ENCODE measurements around the gene KRT84. TPM values are rescaled to one million over a fixed set of nuclear protein-coding genes. Genes with fewer than 3 reads are reported as not detected.

KRT84 gene
- total RNA-seq, 1 donor: not detected

DNA sequence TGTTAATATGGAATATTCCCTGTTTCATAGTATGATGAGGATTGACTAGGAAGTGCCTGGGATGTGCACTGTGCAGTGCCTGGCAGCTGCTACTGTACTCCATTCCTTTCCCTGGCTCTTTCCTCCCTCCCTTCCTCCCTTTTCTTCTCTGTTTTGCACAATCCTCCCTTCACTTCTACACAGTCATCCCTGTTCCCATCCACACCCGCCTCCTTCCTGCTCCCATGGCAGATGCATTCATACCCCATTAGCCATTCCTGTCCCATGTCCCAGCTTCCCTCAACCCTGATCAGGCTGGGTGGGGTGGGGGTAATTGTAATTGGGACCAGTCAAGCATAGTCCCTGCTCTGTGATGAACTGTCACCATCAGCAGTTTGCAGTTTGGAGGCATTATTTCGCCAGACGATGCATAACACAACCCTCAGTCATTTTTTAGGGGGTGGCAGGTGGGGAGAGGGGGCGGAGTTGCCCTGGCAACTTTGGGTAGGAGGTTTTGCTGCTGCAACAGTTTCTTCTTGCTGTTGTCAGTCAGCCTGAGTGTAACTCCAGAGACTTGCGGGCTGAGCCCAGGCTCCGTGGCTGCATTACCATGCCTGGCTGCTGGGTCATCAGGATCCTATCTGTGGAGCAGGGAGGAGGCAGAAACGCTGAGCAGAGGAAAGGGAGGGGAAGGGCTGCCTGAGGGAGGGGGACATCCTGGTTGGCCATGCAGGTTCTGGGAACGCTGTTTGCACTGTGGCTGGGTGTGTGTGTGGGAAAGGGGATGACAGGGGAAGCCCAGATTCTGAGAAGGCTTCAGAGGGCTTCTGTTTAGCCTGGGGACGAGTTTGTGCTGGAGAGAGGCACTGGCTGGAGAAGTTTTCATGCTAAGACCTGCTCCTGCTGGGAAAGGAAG lies 4.1 kb upstream of the KRT84 start:
- DNase-seq (ENCODE audit: low read depth in 2 of 3, low spot score in 2 of 3): no peak

DNA sequence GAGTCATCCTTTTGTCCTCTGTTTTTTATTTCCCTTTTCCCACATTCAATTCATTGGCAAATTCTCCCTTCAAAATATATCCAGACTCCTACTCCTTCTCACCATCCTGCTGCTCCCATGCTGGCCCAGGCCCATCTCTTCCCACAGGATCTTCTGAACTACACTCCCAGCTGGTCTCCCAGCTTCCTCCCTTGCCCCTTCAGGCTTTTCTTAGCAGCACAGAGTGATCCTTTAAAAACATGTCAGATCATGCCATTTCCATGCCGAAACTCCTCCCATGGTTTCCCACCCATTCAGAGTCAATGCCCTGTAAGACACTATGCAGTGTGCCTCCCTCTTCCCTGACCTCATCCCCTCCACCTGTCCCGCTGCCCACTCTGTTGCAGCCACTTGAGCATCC lies 2.4 kb upstream of the KRT84 start:
- no peak for DNase-seq (ENCODE audit: low read depth in 2 of 3, low spot score in 2 of 3)

DNA sequence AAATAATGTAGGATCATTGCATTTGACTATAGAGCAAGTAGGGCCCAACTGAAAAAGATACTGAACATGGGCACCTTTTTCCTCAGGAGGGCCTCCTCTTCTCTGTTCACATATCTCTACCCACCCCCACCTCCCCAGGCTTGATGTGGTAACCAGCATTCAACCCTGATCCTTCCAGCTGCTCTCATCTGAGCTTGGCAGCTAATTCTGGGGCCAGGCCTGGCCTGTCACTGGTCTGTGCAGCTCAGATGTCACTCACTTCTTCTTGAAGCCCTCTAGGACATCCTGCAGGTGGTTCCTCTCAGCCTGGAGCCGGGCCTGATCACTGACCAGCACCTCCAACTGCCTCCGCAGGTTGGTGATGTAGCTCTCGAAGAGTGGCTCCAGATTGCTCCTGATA lies 2.1 kb downstream of the KRT84 start:
- no peak for DNase-seq (ENCODE audit: low read depth in 2 of 3, low spot score in 2 of 3)

DNA sequence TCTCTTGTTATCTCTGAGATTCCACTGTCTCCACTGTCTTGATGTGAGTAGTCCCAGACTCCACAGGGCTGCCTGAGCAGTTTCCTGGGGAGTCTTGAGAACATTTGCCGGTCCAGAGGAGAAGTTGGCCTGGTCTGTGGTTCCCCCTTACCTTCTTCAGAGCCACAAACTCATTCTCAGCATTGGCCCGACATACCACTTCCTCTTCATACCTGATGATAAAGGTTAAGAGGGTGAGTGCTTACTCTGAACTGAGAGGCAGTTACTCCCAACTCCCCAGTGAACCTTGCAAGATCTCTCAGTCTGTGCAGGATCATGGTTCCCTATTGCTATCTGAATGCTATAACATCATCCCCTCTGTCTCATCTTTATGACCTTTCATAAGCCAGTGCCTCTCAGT lies 2.6 kb downstream of the KRT84 start:
- DNase-seq (ENCODE audit: low read depth in 2 of 3, low spot score in 2 of 3): no peak

DNA sequence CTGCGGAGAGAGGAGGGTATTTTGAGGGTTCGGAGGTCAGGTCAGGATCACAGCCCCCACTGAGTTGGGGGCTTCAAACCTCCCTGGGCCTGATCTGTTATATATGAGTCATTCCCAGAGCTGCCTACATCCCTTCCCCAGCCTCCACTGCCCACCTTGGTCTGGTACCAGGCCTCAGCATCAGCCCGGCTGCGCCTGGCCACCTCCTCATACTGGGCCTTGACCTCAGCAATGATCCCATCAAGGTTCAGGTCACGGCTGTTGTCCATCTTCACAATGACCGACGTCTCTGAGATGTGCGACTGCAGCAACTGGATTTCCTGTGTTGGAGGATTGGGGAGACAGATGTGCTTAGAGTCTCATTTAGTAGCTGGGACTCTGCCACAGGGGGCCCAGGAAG lies 4.2 kb downstream of the KRT84 start:
- no peak for DNase-seq (ENCODE audit: low read depth in 2 of 3, low spot score in 2 of 3)

DNA sequence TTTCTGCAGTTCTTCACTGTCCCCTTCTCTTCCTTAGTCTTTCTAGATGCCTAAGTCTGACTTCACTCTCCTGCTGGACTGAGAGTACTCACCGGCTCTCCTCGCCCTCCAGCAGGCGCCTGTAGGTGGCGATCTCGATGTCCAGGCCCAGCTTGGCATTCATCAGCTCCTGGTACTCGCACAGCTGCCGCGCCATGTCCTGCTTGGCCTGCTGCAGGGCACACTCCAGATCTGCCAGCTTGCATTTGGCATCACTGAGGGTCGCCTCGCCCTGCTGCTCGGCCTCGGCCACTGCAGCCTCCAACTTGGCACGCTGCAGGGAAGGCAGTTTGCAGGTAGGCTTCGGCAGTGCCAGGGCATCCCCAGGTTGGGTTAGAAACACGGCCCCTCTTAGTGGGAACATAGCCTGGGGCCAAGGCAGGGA lies 5.2 kb downstream of the KRT84 start:
- DNase-seq (ENCODE audit: low read depth in 2 of 3, low spot score in 2 of 3): peak in 2 of 3 donors; percentile 16 to 43

DNA sequence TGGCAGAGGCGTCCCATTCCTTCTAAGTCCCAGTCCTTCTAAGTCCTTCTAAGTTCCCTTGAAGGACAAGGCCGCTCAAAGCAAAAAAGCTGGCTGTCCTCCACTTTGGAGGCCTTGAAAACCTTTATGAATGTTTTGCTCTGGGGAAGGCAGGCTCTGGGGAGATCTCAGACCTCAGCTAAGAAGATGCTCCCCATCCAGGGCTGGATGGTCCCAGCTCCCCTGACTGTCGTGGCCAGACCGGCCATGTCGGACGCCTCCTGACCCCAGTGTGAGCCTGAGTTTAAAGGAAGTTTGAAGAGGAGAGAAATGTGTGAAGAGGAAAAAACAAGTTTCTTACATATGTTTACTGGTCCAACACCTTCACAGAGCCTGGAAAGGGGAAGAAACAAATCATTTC lies 5.9 kb downstream of the KRT84 start:
- no peak for DNase-seq (ENCODE audit: low read depth in 2 of 3, low spot score in 2 of 3)

DNA sequence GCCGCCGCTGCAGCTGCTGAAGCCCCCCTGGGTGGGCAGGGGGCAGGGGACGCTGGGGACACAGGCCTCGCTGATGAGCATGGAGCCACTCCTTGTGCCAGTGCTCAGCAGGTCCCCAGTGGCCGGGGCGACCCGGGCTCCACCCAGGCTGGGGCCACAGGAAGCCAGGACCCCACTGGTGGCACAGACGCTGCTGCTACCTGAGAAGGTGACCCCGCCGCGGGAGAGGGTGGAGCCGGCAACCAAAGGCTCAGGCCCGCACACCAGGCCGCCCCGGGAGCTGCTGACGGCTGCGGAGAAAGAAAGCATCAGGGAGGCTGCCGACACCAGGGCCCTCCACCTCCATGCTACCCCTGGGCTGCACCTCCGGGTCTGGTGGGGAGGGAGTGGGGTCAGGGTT lies 7.4 kb downstream of the KRT84 start:
- no peak for DNase-seq (ENCODE audit: low read depth in 2 of 3, low spot score in 2 of 3)

DNA sequence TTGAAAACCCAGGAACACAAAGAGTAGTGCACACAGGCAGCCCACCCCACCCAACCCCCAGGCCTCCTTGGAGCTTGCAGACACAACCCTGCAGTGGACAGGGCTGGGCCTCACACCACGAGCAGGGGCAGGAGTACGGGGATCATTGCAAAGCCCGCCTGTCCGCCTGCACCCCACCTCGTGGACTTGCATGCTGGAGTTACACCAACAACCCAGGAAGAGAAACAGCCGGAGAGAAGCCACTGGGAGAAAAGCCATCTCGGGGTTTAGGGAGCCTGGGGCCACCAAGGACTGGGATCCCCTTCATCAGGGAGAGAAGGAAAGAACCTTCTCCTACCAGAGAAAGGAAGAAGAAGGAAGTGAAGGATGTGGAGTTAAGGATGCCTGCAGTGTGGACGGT lies 8.2 kb downstream of the KRT84 start:
- DNase-seq (ENCODE audit: low read depth in 2 of 3, low spot score in 2 of 3): no peak

DNA sequence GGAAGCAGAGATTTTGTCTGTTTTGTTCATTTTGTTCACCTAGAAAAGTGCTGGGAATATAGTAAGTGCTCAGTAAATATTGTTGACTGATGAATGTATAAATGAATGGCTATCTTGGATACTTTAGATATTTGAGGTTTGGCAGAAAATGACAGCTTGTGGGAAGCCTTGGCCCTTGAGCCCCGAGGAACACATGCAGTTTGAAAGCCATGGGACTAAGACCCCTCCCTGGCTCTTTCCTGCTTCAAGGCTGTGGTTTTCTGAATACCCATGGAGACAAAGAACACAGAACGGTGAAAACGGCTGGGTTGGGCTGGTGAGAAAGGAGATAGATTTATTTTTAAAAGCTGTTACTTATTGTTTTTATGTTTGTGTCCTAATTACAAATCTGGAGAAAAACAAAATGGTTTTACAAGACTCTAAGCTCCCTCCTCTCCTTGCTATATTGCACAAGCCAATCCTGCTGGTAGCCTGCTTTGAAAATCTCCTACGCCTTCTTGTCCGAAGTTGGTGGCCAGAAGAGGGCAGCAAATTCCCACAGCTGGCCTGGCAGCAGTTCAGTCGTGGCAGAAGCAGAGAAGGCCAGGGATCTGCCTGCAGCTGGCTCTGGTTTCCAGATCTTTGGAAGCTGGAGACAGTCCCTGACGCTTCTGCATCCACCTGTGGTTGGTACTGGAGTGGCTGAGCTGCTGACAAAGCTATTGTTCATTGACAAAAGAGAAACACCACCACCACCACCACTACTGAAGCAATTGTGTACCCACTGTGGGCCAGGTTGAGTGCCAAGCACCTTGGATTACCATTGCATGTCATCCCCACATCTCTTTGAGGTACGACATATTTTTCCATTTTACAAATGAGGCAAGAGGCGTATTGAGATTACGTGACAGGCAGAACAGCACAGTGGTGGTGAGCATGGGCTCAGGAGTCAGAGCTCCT lies 13.0 kb downstream of the KRT84 start:
- DNase-seq (ENCODE audit: low read depth in 2 of 3, low spot score in 2 of 3): peak in 2 of 3 donors; percentile 70 to 81

DNA sequence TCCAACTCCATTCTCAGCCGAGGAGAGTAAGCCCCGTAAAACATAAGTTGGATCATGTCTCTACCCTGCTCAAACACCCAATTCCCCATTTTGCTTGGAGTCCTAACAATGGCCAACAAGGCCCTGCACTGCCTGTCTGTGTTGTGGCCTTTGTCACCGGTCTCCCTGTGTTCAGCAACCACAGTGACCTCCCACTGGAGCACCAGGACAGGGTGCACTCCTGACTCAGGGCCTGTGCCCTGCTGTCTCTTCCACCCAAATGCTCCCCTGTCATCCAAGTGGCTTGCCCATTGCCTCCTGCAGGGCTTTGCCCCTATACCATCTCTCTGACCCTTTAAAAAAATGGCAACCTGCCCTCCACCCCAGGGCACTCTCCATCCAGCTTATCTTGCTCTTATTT lies 13.7 kb downstream of the KRT84 start:
- DNase-seq (ENCODE audit: low read depth in 2 of 3, low spot score in 2 of 3): no peak

DNA sequence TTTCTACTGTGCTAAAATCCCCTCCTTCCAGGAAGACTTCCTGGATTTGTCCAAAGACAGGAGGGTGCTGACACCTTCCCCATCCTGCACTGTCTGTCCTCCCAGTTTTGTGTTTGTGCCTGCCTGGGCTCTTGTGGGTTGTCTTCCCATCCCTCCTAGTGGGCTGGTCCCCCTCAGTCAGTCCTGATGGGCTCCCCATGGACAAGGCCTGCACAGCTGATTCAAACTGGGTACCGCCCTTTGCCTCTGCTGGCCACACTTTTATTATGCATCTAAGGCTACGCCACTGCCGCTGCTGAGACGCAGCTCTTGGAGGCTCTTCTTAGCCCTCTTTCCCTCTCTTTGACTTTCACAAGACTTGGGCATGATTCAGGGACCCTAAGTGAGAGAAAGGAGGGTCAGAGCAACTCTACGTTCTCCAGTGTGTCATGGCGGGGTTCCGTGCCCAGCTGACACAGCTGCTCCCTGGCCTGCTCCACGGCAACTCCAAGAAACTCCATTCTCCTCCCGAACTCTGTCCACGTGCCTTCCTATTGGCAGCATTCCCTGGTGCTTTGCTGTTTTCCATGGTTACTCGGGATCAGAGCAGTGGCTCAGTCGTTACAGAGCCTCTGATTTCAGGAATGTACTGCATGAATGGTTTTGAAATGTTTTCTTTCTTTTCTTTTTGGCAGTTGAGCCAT lies 14.4 kb downstream of the KRT84 start:
- DNase-seq (ENCODE audit: low read depth in 2 of 3, low spot score in 2 of 3): no peak

DNA sequence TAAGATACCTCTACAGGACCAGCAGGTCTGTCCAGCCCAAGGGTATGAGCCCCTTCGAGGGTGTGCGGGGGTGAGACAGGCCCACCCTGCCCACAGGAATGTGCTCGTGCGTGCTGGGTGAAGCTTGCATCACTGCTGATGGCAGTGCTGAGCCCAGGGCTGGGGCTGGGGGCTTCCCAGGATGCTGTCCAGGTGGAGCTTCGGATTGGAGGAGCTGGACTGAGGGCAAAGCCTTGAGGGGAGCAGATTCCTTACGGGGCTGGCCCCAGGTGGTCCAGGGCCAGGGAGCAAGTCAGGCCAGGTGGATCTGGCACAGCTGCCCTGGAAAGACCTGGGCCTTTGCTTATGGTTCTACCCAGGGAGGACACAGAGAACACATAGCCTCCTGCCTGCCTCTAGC lies 15.6 kb downstream of the KRT84 start:
- no peak for DNase-seq (ENCODE audit: low read depth in 2 of 3, low spot score in 2 of 3)

DNA sequence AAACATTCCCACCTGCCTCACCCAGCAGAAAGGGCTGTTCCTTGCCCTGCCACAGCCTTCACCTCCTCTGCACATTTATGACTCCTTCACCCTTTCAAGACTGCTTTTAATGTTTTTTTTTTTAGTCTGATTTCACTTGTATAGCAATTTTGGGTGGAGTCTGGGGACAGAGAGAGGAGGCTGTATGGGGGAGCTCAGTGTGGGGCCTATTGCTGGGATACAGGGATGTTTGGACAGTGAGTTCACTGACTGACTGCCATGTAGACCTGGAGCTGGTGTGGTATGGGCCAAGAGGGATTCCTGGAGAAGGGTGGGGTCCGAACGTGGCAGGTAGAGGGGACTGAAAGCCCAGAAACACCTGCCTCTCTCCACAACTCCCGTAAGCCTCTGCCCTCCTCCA lies 16.2 kb downstream of the KRT84 start:
- DNase-seq (ENCODE audit: low read depth in 2 of 3, low spot score in 2 of 3): no peak

DNA sequence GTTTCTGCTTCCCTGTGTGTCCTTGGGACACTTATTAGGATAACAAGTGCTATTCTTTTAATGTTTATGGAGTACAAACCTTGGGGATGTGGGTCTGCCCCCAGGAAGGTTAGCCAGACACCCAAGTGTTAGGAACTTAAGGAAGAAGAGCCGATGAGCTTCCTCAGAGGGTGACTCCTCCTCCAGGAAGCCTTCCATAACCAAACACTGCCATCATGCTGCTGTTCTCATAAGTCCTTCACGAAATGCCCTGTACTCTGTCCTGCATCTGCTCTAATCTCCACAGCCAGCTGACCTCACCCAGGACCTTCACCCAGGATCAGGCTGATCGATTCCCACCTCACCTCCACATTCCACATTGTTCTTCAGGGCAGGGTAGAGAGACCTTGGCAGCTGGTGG lies 16.9 kb downstream of the KRT84 start:
- DNase-seq (ENCODE audit: low read depth in 2 of 3, low spot score in 2 of 3): no peak

DNA sequence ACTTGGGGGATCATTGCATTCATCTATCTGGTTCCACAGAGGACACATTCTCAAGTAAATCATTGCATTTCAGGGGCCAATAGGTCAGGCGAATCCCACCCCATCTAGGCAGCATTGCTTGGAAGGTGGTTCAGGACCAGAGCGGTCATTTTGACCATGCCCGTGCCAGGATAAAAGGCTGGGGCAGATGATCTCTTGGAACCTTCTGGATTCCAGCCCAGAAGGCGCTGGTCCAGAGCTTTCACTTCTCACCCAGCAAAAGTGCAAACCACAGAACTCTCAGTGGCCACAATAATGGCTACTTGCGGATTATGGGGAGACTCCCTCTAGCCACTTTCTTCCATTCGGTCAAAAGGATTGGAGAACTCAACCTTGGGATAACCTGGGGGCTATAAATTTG lies 17.6 kb downstream of the KRT84 start:
- DNase-seq (ENCODE audit: low read depth in 2 of 3, low spot score in 2 of 3): no peak

DNA sequence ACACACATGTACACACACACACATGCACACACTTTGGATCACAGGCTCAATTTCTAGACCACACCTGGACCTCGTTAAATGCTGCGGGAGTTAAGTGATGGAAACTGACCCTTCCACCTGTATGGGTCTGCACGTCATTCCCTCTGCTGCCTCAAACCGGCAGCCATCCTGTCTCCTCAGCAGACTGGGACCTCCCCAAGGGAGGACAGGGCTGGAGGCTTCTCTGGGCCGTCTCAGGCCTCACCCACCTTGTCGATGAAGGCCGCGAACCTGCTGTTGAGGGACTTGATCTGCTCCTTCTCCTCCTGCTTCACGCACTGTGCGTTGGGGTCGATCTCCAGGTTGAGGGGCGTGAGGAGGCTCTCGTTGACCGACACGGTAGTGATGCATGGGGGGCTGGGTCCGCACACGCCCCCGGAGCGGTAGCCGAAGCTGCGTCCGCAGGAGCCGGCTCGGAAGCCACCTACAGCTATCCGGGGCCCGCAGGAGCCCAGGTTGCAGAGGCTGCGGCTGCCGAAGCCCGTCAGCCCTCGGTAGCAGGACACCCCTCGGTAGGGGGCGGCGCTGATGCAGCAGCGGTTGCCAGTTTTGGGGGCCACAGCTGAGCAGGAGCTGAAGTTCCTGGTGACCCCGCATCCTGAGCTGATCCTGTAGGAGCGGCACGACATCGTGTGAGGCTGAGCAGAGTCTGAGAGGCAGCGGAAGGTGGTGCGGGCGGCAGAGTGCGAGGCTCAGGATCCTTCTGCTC lies 18.5 kb downstream of the KRT84 start, which contains the start of gene KRT85:
Gene KRT85 (minus strand): TSS at position 744 of the 748 bp plus-strand sequence. CDS start 76 bp downstream, at position 668.
- no peak for DNase-seq (ENCODE audit: low read depth in 2 of 3, low spot score in 2 of 3)

DNA sequence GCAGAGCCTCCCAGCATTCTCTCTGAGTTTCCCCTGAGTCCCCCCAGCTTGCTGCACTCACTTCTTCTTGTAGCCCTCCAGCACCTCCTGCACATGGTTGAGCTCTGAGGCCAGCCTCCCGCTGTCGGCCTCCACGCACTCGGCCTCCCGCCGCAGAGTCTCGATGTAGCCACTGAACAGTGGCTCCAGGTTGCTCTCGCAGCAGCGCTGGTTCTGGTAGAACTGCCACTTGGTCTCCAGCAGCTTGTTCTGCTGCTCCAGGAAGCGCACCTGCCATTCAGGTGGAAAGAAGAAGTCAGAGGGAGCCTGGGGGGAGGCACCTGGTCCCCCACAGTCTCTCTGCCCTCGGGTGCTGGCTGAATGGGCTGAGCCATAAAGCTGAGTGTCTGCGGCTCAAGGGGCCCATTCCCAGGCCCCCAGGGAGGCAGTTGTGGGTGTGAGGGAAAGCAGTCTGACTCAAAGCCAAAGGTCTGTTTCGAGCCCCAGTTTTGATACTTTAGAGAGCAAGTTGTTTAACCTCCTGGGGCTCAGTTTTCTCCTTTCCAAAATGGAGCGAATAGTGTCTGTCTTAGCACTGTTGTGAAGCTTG lies 20.5 kb downstream of the KRT84 start:
- no peak for DNase-seq (ENCODE audit: low read depth in 2 of 3, low spot score in 2 of 3)

DNA sequence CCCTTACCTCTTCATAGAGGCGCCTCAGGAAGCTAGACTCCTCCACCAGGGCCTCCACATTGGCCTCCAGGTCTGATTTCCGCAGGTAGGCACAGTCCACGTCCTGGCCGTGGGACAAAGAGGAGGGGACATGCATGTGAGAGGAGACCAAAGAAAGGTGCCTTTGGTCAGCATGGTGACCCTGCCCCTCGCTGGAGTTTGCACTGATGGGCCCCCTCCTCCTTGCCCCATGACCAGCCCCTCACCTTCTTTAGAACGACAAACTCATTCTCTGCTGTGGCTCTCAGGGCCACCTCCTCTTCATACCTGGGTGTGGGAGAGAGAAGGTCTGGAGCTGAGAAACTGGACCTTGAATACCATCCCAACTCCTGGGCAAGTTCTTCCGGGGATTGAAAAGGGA lies 21.4 kb downstream of the KRT84 start:
- no peak for DNase-seq (ENCODE audit: low read depth in 2 of 3, low spot score in 2 of 3)

DNA sequence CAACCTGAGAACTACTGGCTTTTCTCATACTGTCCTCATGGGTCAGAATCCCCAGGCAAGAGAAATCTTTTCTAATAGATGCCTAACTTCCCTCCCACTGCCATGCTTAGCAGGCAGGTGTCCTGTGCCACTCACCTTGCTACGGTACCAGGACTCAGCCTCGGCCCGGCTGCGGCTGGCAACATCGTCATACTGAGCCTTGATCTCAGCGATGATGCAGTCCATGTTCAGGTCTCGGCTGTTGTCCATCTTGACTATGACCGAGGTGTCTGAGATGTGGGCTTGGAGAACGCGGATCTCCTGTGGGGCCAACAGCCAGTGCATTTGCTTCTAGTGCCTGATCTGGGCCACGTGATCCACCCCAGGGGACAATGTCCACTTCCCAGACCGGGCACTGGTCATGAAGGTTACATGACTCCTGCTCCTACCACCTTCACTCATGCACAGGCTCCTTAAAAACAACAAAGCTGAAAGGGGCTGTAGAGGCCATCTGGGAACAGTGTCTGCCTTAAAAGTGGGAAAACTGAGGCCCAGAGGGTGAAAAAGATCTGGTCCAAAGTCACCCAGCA lies 22.3 kb downstream of the KRT84 start:
- no peak for DNase-seq (ENCODE audit: low read depth in 2 of 3, low spot score in 2 of 3)

Data from hematopoietic multipotent progenitor cell (in vitro differentiated cells).